Measurements from ENCODE around the gene IQGAP2.
A peak's percentile ranks its signal among the peaks of the same experiment; 100 is the strongest.

IQGAP2 gene

DNA sequence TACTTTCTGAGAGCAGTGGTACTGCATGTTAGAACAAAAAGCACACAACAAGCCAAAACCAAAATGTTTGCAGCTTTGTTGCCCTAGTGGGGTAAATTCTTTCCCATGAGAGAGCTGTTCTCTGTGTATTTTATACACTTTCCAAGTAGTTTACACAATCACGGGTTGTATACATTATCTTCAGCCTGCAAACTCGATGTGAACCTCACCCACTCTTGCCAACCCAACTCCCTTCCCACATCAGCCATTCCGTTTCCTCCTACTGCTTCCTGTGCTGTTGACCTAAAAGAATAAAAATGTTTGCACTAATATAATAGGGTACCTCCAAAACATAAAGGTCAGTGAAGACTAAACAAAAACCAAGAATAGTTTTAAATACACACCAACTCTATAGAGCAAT lies 47.0 kb downstream of the IQGAP2 start:
- DNase-seq (ENCODE audit: low read depth, low spot score): no peak

DNA sequence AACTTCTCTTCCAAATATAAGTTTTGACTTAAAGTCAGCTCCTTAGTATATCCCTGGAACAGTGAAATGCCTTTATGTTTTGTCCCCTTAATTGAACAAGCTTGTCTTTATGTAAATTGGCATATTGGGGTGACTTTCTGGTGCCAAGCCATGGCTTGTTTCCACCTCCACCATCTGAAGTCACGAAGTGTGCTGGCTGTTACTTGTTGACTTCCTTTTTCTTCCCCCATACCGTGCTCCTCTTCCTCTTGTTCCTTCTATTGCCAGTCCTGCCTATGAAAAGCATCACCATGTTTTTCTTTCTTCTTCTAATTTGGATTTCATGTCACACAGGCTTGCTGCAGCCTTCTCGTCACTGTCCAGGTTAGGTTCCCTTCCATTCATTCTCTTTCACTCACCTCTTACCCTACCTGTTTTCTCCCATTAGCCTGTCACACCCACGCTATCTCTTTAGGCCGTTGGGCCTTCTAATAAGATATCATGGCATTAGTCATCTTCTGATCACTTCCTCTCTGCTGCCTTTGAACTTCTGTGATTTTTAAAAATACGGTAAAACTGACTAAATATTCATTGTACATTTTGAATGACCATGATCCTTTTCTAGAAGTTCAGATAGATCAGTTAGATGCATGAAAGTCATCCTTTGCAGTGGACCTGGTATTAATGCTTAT lies 48.1 kb downstream of the IQGAP2 start:
- no peak for DNase-seq (ENCODE audit: low read depth, low spot score)

DNA sequence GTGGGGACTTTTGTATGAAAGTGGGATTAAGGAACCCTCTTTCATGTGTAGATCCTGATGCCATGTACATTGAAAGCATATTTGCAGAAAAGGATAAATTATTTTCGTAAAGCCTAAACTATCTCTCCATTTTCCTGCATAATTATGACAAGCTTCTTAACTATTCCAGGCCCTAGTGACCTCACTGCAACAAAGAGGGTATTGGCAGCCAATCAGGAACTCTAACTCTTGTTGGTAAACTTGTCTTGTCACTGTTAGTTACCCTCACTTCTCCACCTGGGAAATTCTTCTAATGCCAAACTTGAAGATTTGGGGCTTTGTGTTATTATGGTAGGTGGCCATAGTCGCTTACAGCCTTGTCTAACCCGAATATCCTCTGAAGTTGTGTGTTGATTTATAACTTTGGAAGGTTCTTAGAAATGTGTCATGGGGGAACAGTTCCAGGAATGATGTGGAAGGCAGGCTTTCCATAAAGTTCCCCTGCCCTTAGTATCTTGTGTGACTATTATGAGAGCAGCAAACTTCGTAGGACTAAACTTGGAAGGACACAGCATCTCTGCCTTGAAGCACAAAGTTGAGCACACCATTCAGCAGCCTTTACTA lies 52.5 kb downstream of the IQGAP2 start:
- DNase-seq (ENCODE audit: low read depth, low spot score): peak; percentile 11

DNA sequence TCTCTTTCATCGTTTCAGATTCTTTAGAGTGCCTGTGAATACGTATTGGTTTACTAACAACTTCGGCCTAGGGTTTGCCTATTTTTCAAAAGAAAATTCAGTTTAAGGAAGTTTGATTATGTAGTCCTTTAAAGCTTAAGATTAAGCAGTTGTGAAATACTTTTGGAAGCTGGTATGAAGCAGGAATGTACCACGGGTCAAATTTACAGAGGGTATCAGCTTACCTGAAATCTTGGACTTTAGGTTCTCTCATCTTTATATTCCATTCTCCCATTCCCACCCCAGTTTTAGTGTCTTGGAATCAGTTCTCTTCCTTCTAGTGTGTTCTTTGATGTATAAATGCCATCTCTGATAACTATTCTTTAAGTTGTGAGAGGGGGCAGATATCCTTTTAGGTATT lies 53.2 kb downstream of the IQGAP2 start:
- no peak for DNase-seq (ENCODE audit: low read depth, low spot score)

DNA sequence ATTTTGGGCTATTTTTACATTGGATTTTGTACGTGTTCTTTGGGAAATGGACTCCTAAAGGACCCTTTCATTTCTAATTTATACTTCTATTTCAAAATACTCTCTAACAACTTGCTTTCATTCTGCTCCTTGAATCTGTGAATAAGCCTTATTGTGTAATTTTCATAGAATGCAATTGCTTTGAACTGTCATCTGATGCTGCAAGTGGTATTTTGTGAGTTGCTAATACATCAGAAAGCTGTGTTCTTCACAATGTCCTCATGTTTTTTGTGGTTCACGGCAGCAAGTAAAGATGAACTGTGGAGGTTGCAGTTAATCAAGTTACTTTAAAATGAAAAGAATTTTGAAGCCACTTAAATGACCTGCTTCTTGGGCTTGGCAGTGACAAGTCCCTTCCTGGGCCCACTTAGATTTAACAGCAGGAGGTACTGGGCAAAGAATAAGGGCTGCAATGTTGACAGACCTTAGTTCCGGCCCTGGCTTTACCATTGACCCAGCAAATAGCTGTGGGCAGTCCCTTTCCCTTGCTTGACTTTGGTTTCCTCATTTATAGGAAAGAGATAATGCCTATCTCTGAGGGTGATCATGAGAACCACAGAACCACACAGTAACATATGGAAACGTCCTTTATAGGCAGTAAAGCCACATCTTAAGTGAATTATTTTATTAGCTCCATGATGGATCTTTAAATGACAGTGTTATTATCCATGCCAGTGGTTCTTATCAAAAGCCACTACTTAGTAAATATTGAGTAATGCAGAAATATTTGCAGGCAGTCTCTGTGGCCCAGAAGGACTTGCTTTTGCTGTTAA lies 54.8 kb downstream of the IQGAP2 start:
- DNase-seq (ENCODE audit: low read depth, low spot score): peak; percentile 4

DNA sequence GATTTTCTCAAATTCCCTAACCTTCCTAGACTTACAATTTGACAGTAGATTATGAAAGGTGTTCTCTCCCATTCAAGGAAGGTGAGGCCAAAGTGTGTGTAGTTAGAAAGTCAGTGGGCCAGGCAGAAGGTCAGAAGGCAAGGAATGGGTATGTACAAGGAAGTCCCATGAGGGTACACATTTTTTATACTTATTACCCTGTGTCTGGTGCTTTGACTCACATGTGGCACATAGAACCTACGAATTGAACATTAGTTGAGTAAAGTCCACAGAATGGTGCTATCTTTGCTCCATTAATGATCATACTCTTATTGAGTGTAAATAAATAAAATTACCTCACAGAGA lies 55.4 kb downstream of the IQGAP2 start:
- DNase-seq (ENCODE audit: low read depth, low spot score): no peak

DNA sequence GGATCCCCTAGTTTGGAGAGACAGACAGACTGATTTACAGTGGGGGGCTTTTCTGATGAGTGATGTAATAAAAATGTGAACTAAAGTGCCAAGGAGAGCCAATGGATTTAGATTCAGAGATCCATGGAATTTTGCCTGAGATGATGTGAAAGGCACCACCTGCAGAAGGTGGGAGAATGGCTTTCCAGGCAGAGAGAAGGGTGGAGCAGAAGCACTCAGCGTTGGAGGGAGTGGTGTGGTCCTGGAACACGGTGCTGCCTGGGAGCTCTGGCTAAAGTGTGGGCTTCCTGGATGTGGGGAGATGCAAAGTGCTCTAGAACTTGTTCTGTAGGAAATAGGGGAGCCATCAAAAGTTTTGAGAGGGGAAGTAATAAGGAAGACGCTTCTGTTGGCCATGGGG lies 57.0 kb downstream of the IQGAP2 start:
- no peak for DNase-seq (ENCODE audit: low read depth, low spot score)

DNA sequence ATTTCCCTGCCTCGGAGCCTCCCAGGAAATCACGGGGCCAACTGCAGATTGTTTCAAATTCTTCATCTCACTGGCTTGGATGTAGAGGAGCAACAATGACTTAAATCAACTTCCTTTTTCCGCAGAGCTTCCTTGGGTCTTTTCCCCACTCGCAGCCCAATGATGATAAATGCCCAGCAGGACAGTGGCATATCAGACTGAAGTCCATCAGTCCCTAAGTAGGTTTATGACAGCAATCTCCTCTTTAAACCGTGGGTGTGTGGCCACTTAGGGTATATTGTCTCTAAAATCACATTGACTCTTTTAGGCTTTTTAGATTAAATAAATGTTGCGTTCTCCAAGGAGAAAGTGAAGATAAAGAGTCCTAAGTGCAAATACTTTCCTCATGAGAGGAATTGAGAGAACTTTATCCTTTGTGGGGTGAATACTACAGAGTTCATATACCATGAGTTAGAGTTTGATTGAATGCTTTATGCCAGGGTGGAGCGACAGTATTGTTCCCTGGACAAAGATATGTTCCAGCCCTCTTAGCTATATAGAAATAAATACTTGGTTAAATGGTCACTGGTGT lies 59.1 kb downstream of the IQGAP2 start:
- no peak for DNase-seq (ENCODE audit: low read depth, low spot score)

DNA sequence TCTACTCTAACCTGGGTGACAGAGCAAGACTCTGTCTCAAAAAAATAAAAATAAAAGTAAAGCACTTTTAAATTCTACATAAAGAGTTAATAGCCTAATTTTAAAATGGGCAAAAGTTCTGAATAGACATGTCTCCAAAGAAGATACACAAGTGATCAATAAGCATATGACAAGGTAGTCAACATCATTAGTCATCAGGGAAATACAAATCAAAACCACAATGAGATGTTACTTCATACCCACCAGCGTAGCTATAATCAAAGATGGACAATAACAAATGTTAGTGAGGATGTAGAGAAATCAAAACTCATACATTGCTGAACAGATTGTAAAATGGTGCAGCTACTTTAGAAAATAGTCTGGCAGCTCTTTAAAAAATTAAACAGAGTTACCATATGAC lies 64.1 kb downstream of the IQGAP2 start:
- no peak for DNase-seq (ENCODE audit: low read depth, low spot score)

DNA sequence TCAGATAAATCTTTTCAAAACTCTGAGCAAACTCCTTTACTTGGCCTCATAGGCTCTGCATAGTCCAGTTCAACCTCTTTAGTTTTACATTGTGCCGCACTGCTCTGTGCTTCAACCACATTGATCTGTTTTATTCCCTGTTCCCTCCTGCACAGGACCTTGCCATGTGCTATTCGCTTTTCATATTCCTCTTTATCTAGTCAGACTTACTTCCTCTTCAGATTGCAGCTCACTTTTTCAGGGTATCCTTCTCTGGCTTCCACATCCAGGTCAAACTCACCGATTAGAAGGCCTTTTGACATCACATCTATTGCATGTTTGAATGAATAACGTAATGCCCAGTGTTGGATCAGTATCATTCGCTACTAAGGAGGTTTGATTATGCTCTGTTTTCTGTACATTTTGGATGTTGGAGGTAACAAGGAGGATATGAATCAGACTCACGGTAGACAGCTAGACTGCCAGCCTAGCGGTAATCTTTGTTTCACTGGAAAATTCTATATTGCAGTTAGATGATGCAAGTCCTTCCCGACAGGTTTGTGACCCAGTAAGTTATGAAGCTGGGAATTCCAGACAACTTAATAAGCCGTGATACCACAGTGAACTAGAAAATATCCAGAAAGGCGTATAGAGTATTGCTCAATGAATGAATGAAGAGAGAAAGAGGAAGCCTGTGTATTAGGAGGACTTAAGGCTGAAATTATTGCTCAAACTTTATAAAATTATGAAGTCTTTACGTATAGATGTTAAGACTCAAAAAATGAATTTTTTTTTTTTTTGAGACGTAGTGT lies 65.7 kb downstream of the IQGAP2 start:
- DNase-seq (ENCODE audit: low read depth, low spot score): no peak

DNA sequence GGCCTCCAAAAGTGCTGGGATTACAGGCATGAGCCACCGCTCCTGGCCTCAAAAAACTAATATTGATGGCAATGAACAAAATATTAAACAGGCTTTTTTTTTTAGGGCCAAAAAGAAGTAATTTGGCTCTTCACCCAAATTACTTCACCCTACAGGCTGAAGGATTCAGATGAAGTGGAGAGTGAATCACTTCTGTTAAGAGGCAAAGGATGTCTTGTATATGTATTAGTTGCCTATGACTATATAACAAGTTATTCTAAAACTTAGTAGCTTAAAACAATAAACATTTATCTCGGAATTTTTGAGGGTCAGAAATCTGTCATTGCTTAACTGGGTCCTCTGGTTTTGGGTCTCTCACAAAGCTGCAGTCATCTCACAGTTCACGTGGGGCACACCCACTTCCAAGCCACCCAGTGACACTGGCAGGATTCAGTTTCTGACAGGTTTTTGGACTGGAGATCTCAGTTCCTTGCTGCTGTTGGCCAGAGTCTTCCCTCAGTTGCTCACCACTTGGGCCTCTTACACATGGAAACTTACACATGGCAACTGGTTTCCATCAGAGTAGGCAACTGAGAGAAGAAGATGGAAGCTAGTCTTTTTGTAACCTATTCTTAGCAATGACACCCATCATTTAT lies 66.7 kb downstream of the IQGAP2 start:
- DNase-seq (ENCODE audit: low read depth, low spot score): no peak

DNA sequence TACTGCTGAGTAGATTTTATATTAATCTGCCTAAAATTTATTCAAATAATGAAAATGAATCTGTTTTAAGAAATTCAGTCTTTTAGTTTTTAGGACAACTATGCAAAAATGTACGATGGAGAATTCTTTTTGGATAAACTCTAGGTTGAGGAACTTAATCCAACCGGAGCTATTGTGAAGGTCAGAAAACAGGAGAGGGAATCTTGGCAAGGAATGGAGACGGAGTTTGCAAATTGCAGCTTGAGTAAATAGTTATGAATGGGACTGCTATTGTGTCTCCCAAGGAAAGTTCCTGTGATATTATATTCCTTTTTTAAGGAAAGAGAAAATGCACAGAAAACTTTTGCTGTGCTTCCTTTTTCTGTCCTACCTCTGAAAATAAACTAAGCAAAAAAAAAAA lies 67.9 kb downstream of the IQGAP2 start:
- DNase-seq (ENCODE audit: low read depth, low spot score): no peak

DNA sequence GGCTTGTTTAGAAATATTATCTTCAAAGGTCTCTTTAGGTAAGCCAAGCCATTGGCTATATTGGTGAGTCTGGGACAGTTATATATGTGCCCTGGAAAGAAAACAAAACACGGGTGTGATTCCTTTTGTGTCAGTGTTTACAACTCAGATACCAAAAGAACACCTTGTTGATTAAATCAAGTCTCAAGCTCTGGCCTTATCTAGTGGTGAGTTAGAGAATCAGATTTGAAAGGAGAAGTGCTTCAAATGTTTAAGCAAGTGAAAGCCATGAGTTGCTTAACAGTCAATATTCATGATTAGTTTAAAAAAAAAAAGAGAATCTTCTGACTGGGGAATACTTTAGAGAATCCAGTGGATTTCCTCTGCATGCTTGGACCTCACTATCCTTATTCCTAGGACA lies 68.3 kb downstream of the IQGAP2 start:
- no peak for DNase-seq (ENCODE audit: low read depth, low spot score)

DNA sequence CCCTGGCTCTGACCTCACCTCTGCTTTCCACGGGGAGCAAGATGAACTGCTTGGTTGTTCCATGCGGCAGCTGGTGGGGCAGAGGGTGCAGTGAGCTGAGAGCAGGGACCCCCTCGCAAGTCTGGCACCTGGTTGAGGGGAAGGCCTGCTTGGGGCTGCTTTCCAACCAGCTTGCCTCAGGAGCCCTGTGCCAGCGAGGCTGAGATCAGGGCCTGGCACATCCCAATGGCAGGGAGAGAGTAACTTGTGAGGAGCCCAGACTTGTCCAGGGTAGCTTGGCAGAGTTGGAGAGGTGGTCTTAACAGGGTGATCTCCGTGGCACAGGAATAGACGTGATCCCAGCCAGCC lies 68.9 kb downstream of the IQGAP2 start:
- no peak for DNase-seq (ENCODE audit: low read depth, low spot score)

DNA sequence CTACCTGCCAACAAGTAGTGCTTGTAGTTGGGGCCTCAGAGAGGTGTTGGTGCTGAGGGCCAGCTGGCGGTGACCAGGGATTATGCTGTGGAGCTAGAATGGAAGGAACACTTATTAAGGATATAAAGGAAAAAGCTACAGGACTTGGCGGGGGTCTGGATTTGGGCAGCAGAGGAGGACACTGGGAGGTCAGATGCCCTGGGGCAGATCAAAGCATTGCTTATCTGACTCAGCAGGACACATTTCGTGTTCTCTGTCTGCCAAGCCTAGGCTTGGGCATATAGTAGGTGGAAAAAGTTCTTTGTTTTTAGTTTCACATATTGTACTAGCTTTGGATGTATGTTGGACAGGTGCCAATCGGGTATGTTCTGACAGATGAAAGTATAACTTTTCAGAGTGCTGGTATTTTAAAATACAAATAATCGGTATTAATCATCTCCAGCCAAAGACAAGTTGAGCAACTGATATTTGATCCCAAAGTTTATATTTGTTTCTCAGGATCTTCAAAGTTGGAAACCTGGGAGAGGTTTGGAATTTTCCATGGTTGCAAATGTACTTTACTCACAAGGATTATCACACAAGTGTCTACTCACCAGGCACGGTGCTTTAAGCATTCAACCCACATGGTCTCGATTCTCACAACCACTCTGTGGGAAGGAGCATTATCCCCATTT lies 69.4 kb downstream of the IQGAP2 start:
- no peak for DNase-seq (ENCODE audit: low read depth, low spot score)

DNA sequence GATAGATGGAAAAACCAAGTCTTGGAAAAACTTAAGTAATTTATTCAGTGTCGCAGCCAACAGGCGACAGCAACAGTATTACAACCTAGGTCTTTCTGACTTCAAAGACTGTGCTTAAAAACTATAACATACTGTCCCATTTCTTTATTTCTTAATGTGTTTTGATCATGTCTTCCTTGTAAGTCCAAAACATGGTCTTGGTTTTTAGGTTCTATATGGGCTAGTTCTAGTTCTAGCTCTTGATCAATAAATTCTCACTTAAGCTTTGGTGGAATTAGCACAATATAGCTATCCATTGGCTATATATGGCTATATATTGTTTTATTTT lies 69.9 kb downstream of the IQGAP2 start:
- DNase-seq (ENCODE audit: low read depth, low spot score): no peak

DNA sequence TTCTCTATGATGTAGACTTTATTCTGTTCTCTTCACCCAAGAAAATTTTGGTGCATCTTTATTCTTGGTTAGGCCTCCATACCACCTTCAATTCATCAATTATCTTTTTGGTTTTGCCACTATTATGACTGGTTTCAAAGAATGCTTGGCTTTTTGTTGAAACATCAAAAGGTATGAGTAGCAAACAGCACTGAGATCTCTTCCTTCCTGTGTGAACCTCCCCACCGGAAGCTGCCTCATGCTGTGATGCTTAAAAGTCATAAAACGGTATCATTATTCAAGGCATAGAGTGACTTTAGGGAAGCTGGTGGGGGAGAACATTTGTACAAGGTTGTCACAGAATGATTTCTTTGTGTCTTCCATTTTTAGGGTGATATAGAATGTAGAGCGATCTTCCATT lies 70.6 kb downstream of the IQGAP2 start:
- DNase-seq (ENCODE audit: low read depth, low spot score): no peak

DNA sequence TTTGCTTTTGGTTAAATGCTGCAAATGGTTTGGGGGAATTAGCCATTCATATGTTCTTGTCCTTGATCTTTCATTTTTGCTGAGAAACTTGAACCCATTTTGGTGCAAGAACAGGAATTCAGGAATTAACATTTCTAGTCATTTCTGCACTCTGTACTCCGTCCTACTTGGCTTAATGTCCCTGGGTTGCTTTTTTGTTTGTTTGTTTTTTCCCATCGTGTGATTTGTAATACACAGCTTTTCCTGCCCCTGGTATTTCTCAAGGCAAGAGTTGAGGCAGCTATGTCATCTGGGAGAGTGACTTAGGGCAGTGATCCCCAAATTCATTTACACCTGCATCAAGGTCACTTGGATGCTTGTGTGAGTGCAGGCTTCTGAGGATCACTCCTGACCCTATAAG lies 71.3 kb downstream of the IQGAP2 start:
- no peak for DNase-seq (ENCODE audit: low read depth, low spot score)

DNA sequence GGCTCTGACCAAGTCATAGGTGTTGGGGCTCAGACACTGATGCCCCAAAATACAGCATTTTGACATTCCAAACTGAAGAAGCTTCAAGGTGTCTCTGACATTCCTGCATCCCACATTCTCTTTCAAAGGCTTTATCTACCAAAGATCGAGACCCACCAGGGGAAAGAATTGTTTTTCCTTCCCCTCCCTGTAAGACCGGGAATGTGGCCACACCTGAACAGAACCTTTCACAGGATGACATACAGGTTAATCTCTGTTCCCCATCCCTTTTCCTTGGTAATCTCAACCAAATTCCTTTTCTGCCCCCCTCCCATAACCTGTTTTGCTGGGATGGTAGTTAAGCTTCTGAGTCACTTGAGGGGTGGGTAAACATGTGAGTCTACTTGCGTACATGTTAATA lies 72.3 kb downstream of the IQGAP2 start:
- DNase-seq (ENCODE audit: low read depth, low spot score): no peak

DNA sequence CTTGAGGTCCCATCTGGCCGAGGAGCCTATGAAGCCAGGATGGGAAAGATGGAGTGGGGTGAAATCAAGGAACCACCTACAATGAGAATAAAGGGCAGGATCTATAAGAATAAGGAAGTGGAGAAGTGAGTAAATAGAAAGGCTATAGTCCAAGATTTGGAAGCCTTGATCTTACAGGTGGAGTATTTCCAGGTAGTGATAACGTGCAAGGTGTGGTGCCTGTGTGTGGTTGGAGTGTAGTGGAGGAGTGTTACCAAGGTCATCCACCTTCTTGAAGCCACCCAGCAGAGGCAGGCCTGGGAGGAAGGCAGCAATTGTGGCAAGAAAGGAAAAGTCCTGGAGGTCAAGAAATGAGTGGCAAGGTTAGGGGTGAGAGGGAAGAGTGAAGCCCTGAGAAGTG lies 72.9 kb downstream of the IQGAP2 start:
- DNase-seq (ENCODE audit: low read depth, low spot score): no peak

DNA sequence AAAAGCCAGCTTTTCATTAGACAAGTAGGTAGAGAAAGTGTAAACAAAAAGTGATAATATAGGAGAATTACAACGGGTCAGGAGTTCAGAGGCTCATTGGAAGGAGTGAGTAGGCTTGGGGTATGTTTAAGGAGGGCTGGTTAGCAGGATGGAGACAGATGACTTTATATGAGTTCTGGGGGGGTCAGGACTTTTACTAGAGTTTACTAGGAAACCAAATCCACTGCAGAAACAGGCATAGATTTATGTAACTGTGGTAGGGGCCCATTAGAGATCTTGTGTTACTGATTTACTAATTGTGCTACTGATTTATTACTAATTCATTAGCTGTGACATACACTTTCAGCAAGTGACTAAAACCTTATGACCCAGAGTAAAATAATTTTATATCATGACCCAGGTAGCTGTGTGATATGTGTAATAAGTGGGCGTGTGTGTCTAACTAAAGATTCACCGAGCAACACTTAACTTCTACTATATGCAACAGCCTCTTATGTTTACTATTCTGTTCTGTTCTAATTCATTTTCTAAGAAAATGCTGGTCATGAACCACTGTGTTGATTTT lies 73.5 kb downstream of the IQGAP2 start:
- no peak for DNase-seq (ENCODE audit: low read depth, low spot score)

All from astrocyte of the hippocampus (primary cell).